Amniotic stem cell (primary cell): ENCODE data around the gene SLC4A11.
"Not testable (repeated sequence)": the region's sequence is repeated elsewhere in the genome, so short reads cannot be mapped to it uniquely, and the experiment has no call there.

Source experiments
- DNase-seq: peaks from one replicate; lab custom pipeline; 2025; lab: John Stamatoyannopoulos, UW

SLC4A11 gene

GRCh38 chr20:3227936-3228749 lies 10.8 kb downstream of the SLC4A11 start:
- DNase-seq, result no peak

GRCh38 chr20:3227506-3227905 lies 11.5 kb downstream of the SLC4A11 start:
- no peak for DNase-seq

- DNase-seq, result no peak
Measured at GRCh38 chr20:3226864-3227263, 12.1 kb downstream of the SLC4A11 start.

DNA sequence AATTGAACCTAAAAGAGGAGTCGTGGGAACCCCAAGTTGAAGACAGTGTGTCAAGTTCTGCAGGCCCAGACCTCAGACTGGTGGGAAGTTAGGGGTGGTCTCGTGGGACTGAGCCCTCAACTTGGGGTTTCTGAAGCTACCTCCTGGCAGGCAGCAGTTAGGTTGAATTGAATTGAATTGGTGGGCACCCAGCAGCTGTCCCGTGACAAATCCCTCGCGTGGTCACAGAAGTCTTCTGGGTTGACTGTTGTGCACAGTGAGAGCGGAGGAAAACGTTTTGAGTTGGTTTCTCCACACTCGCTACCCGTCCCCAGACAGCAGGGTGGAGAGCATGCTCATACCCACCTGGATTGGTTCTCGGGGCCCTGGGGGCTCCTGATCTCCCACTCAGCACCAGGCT lies 12.9 kb downstream of the SLC4A11 start:
- no peak for DNase-seq

DNA sequence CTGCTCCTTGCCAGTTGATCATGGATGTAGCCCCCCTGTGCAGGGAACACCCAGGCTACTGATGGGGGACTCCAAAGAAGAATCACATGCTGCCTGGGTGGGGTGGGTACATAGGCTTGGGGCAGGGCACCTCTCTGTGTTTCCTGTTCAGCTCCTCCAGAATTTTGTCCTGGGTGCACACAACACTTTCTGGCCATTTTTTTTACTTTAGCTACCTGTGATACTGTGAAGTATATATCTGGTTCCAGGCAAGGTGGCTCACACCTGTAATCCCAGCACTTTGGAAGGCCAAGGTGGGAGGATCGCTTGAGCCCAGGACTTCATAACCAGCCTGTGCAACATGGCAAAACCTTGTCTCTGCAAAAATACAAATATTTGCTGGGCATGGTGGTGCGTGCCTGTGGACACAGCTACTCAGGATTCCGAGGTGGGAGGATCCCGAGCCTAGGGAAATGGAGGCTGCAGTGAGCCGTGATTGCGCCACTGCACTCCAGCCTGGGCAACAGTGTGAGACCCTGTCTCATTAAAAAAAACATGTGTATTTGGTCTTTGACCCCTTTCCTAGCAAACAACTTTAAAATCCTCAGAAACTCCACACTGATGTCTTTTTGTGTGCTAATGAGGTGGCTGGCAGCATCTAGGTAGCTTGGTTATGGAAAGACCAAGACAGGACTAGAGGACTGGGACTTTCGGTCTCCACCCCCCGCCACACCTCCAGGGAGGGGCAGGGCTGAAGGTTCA lies 14.1 kb downstream of the SLC4A11 start:
- DNase-seq, result no peak

- no peak for DNase-seq
Measured at GRCh38 chr20:3223994-3224680, 14.9 kb downstream of the SLC4A11 start.

DNA sequence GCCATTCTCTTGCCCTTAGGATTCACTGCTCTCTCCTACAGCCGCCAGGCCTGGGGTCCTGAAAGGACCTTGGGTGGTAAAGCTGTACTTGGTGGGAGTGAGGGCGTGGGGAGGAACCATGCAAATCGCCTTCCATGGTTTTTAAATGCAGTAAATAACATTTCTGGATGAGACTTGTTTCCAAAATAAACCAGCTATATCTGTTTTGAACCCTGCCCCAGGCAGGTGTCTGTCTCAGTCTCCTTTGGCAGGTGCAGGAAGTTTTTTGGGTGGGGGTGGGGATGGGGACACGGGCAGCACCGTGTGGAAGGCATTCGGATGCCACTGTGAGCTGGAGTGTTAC lies 15.4 kb downstream of the SLC4A11 start:
- DNase-seq, result no peak

DNA sequence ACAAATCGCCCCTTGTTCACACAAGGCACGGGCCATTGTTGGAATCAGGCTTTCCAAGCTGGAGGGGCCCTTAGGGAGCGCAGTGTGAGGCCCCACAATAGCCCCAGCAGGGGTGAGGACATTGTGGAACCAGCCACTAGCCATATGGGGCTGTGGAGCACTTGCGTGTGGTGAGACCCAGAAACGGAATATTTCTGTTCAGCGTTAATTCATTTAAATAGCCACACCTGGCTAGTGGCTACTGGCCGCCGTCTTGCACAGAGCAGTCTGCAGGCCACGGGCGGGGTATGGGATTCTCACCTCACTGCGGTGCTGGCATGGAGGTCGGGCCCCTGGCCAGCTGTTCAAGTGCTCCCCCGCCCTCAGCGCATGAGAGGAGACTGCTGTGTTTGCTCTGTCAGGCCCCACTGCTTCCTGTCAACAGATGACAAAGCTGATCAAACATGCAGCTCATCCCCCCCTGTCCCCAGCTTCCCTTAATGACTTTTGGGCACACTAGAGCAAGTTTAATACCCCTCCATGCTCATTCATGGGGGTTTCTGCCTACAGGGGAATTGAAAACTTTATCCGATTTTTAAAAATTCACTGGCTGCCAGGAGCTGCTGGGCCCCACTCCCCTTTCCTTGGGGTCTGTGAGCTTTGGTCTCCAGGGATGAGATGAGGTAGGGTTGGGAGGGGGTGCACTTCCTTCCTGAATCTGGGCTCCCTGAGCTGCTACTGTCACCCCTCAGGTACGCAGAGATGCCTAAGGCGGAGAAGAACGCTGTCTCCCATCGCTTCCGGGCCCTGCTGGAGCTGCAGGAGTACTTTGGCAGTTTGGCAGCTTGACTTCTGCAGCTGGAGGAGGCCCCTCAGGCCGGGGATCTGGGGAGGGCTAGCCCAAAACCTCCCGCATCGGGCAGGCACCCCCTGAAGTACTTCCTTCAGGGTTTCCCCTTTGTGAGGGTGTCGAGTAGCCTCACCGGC lies 16.1 kb downstream of the SLC4A11 start:
- DNase-seq, result no peak

DNA sequence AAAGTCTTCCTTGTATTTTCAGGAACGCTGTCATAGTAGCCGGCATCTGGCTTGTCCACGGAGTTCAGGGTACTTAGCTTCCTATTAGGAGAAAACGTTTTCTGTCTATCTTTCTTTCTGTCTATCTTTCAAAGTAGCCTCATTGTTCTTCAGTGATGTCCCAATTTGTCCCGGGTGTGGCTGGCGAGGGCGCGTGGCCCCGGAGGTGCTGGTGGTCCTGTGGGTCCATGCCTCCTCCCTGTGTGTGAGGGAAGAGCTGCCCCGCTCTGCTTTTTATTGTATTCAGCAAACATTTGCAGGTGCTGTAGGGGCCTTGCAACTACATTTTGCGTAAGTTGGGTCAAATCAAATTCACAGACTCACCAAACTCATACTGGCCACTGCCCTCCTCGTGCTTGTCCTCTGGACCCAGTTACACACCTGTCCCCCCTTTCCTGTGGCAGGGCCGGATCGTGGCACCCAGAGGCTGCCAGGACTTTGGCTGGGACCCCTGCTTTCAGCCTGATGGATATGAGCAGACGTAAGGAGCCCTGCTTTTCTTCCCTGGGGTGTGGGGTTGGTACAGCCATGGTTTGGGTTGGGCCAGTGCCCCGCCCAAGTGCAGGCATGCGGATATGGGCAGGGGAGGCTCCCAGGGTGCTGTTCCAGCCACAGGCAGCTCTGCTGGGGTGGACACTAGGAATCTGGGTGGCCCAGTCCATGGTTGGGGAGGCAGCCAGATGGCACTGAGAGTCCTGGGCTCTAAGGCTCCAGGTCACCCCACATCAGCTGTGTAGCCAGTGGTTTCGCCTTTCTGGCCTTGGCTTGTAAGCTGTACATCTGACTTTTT lies 17.4 kb downstream of the SLC4A11 start:
- no peak for DNase-seq

GRCh38 chr20:3218307-3218988 lies 20.5 kb downstream of the SLC4A11 start:
- DNase-seq, result no peak

DNA sequence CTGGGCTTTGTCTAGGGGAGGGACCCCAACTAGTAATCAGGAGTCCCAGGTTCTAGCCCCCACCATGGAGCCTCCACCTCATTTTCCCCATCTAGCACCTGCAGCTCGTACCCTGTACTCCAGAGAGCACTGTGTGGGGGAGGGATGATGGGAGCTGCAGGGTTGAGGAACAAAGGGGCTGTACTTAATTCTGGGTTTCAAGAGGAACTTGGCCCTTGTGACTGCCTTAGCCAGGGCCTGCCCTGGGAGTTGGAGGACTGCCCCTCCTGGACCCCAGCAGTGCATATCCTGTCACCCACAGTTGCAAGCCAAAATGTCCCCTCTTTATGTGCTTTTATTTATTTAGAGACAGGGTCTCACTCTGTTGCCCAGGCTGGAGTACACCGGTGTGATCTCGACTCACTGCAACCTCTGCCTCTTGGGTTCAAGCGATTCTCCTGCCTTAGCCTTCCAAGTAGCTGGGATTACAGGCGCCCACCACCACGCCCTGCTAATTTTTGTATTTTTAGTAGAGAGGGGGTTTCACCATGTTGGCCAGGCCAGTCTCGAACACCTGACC lies 23.6 kb downstream of the SLC4A11 start:
- DNase-seq, result not testable (repeated sequence)

DNA sequence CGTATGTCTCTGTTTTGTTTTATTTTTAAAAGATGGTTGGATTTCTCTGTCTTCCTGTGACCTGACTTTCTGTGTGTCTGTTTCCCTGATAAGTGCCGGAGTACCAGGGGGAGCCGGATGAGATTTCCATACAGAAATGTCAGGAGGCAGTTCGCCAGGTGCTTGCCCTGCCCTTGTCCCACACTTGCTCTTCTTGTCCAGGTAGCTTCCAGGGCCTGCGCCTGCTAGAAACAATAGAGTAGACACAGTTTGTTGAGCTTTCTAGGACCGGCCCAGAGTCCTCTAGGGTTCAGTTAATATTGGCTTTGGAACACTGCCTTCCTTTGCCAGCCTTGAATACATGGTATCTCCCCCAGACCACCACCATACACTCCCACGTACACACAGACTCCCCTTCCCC lies 25.8 kb downstream of the SLC4A11 start:
- no peak for DNase-seq

DNA sequence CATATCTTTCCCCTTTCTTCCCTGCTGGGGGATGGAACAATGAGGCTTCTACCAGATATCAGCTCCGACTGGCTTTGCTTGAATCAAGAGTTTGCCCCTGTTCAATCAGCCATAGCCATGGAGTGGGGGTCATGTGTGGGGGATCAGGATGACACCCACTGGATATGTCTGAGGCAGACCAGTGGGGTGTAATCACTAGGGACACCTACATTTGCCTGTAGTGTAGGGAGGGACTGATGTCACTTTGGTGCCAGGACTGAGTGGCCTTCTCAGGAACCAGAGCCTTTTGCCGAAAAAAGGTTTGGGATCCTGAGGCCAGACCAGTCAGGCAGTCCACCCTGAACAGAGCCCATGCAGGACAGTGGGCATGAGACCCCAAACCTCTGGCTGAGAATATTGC lies 28.6 kb downstream of the SLC4A11 start:
- DNase-seq, result no peak

- no peak for DNase-seq
Measured at GRCh38 chr20:3209946-3210317, 29.1 kb downstream of the SLC4A11 start.

DNA sequence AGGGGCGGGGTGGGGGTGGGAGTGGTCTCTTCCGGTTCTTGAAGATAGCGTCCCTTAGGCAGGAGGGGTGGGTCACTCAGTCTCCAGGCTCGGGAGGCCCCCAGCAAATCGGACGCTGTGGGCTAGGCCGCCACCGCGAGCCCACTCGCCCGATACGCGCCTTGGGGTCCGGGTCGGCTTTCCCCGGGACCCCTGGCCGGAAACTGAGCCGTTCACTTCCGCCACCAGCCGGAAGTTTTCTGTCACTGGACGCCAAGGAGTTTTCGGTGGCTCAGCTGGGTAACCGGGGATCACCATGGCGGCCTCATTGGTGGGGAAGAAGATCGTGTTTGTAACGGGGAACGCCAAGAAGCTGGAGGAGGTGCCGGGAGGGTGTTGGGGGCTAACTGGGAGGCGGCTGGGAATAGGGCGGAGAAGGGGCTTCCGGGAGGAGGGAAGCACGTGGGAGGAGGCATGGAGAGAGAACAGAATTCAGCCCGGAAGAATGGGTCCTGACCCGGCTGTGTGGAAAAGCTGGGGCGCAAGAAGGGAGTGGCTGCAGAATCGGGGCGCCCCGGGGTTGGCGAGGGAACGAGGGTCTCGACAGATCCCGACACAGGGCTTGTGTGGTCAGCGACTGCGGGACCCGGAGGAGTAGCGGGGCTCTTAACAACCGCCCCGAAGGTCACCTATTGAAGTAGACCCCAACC lies 29.6 kb downstream of the SLC4A11 start, which contains the start of gene ITPA:
Gene ITPA, plus strand, starts transcription at position 242 of the 689 bp plus-strand sequence. Its CDS starts 54 bp downstream, at position 296.
- DNase-seq, result no peak

- DNase-seq, result no peak
Measured at GRCh38 chr20:3208786-3209256, 30.2 kb downstream of the SLC4A11 start.

DNA sequence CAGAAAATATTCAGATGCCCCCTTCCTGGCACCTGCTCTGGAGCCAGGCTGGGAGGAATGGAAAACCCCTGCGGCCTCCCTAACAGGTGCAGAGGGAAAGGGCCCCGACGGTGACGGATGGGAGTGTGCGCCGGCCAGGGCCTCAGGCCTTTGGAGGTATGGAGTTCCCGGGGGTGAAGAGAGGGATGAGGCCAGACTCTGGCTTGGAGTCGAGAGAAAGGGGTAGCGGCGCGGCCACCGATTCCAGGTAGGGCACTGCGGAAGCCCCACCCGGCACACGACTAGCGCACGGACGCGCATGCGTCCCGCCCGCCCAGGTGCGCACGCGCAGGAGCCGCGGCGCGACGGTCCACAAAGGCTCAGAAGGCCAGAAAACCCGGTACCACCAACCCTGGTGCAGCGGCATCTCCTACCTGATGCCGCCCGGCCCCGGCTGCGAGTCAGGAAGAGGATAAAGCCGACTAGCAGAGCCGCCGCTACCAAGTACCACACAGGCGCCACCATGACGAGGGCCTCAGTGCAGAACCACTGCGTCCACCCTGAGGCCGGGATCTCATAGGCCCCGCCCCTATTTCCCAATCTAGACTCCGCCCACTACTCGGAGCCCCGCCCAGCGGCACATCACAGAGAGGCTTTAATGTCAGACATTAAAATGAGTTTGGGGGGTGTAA lies 34.7 kb downstream of the SLC4A11 start, which contains the start of gene DDRGK1:
Gene DDRGK1, minus strand, starts transcription at position 559 of the 671 bp plus-strand sequence. Its CDS starts 55 bp downstream, at position 504.
- DNase-seq, result peak; percentile 52
